ENCODE results near the gene EXOSC2. TPM values are rescaled to one million over a fixed set of nuclear protein-coding genes. Genes with fewer than 3 reads are reported as not detected.

The EXOSC2 gene
- total RNA-seq, 1 donor, result 32.8 TPM

GRCh38 chr9:130660326-130660682 lies 33.3 kb upstream of the EXOSC2 start:
- TF ChIP-seq CTCF (IDR thresholded peaks at IDR 0.05; ENCODE audit: insufficient read depth, low read depth, low read length), result no peak
- no peak for DNase-seq (ENCODE audit: low read depth)
- H3K4me3 ChIP-seq (ENCODE audit: low read depth, low read length), result no peak overlapping the region

GRCh38 chr9:130660683-130661450 lies 32.7 kb upstream of the EXOSC2 start:
- no peak for TF ChIP-seq CTCF (IDR thresholded peaks at IDR 0.05; ENCODE audit: insufficient read depth, low read depth, low read length)
- DNase-seq (ENCODE audit: low read depth), result no peak
- peak overlapping the region; percentile 25 for H3K4me3 ChIP-seq (ENCODE audit: low read depth, low read length)

- DNase-seq (ENCODE audit: low read depth), result no peak
- H3K4me3 ChIP-seq (ENCODE audit: low read depth, low read length), result no peak overlapping the region
- TF ChIP-seq CTCF (IDR thresholded peaks at IDR 0.05; ENCODE audit: insufficient read depth, low read depth, low read length), result no peak
These were observed 32.0 kb upstream of the EXOSC2 start for GRCh38 chr9:130661451-130662098.

- no peak overlapping the region for H3K4me3 ChIP-seq (ENCODE audit: low read depth, low read length)
- no peak for TF ChIP-seq CTCF (IDR thresholded peaks at IDR 0.05; ENCODE audit: insufficient read depth, low read depth, low read length)
- DNase-seq (ENCODE audit: low read depth), result no peak
These were observed 31.2 kb upstream of the EXOSC2 start for GRCh38 chr9:130662099-130662969.

GRCh38 chr9:130662970-130663257 lies 30.7 kb upstream of the EXOSC2 start:
- no peak for DNase-seq (ENCODE audit: low read depth)

More at GRCh38 chr9:130662970-130663257, 30.7 kb upstream of the EXOSC2 start:
- H3K4me3 ChIP-seq (ENCODE audit: low read depth, low read length), result no peak overlapping the region
- no peak for TF ChIP-seq CTCF (IDR thresholded peaks at IDR 0.05; ENCODE audit: insufficient read depth, low read depth, low read length)
